DOHH2 (cell line): ENCODE results near the gene MACF1.

Experiments
- CTCF ChIP-seq: fragments of 200-600 bp; sonication (generic); IDR thresholded peaks from one replicate; pipeline ENCODE4 v1.5.1; 2014; ENCODE audit warnings: antibody characterized with exemption, mild to moderate bottlenecking, low read depth, low read length; ENCODE audit not compliant: poor library complexity, severe bottlenecking
- EZH2phosphoT487 ChIP-seq: fragments of 200-600 bp; sonication (generic); IDR thresholded peaks from 2 replicates; pipeline ENCODE4 v1.6.1; 2017; ENCODE audit warnings: borderline replicate concordance, mild to moderate bottlenecking, antibody characterized with exemption, low read length, moderate library complexity, mixed read lengths

GRCh38 chr1:39411526-39412478, 207.3 kb downstream of the MACF1 start:
- no peak for TF ChIP-seq CTCF
- TF ChIP-seq EZH2phosphoT487: no peak
